Astrocyte of the spinal cord (primary cell): ENCODE results near the gene GIMAP5.

Source experiments
- DNase-seq: peaks from one replicate; pipeline ENCODE4 v3.0.0; 2011; ENCODE audit warnings: low read depth, low spot score
- H3K4me3 ChIP-seq: 2 replicates; pipeline ENCODE4 v1.5.1; 2011; ENCODE audit warnings: low read depth, mild to moderate bottlenecking, low read length, moderate library complexity
- CTCF ChIP-seq: IDR thresholded peaks from 2 replicates; pipeline ENCODE4 v1.5.1; 2012; ENCODE audit warnings: low read depth, mild to moderate bottlenecking, low read length, inconsistent platforms
- in situ Hi-C: cut with HindIII; loops from 2 replicates; pipeline ENCODE4 v1.10.0; 2017; ENCODE audit warnings: low sequenced_read_pairs

Gene GIMAP5

DNA sequence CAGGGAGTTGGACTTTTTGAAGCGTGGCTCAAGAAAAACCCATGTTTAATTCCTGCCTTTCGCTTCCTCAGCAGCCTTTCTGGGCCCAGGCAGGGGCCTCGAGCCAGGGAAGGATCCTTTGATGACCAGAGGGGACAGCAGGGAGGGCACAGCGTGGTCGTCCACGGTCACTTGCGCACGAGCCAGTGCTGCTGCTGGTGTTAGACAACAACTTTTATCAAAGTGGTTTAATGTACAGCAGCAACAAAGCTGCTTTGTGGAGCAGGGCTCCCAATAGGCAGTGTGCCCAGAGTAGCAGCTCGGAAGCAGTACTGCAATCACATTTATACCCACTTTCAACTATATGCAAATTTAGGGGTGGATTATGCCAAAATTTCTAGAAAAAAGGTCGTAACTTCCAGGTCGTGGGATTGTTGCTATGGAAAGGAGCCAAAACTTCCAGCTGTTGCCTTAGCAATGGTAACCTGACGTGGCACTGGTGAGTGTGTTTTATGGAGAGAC, 14.7 kb upstream of the GIMAP5 start:
- H3K4me3 ChIP-seq, result no peak overlapping the region
- DNase-seq, result no peak
- in situ Hi-C loops, result no loop called here
- no peak for TF ChIP-seq CTCF

DNA sequence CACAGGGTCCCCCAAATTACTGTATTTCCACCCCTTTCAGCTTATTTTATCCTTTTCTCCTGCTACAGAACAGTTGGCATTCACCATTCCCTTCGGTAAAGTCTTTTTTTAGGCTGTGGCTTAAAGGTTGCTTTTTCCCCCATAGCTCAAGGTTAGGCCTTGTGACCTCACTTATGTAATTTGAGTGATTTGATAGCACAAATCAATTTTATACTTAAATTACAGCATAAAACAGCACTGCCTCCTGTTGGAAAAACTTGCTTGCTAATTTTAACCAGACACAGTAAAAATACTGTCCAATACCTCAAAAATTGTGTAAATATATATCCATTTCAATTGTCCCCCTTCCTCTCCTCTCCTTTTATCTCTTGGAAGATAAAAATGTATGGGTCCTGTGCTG, 13.8 kb upstream of the GIMAP5 start:
- DNase-seq, result no peak
- H3K4me3 ChIP-seq, result no peak overlapping the region
- TF ChIP-seq CTCF, result no peak
- in situ Hi-C loops, result no loop called here

DNA sequence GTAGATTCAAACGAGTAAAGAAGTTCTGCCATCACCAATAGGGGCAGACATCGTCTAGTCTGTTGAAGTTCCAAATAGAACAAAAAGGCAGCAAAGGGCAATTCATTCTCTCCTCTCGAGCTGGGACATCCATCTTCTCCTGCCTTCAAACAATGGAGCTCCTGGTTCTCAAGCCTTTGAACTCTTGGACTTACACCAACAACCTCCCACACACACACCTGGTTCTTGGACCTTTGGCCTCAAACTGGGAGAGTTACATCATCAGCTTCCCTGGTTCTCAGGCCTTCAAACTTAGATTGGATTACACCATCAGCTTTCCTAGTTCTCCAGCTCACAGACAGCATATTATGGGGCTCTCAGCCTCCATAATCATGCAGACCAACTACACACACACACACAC, 9.8 kb upstream of the GIMAP5 start:
- in situ Hi-C loops, result no loop called here

GRCh38 chr7:150728011-150728410, 9.2 kb upstream of the GIMAP5 start:
- in situ Hi-C loops, result no loop called here
- no peak overlapping the region for H3K4me3 ChIP-seq
- no peak for DNase-seq
- no peak for TF ChIP-seq CTCF

More for the DNA sequence above, 9.8 kb upstream of the GIMAP5 start:
- no peak for TF ChIP-seq CTCF
- no peak overlapping the region for H3K4me3 ChIP-seq
- DNase-seq, result no peak

DNA sequence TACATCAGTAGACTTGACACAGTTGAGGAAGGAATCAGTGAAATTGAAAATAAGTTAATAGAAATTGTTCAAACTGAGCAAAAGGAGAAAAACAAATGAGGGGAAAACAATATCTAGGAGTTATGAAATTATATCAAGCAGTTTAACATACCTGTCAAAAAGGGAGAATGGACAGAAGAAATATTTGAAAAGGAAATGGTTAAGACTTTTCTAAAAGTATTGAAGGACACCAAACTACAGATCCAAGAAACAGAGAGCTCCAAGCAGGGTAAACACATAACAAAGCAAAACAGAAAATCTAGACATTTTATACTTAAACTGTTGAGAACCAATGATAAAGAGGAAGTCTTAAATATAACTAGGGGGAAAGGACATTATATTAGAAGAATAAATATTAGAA, 8.6 kb upstream of the GIMAP5 start:
- no peak for TF ChIP-seq CTCF
- DNase-seq, result no peak
- no peak overlapping the region for H3K4me3 ChIP-seq
- in situ Hi-C loops, result no loop called here

DNA sequence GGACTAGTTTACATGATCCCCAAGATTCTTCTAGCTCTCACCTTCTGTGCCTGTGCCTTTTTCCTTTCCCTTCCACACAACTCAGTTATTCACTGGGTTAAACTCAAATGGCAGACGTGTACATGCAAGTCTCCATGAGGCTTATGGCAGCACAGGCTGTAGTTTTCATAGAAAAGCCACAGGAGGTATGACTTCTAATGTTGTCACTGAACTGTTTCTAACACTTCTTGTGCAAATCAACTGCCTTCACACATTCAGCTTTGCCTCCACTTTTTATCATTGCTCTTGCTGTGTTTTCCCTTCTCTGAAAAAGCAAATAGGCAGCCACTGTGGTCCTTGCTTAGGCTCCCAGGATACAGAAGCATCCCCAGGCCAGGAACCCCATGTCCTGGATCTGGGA, 5.3 kb upstream of the GIMAP5 start:
- H3K4me3 ChIP-seq, result no peak overlapping the region
- no peak for DNase-seq
- in situ Hi-C loops, result no loop called here
- no peak for TF ChIP-seq CTCF

DNA sequence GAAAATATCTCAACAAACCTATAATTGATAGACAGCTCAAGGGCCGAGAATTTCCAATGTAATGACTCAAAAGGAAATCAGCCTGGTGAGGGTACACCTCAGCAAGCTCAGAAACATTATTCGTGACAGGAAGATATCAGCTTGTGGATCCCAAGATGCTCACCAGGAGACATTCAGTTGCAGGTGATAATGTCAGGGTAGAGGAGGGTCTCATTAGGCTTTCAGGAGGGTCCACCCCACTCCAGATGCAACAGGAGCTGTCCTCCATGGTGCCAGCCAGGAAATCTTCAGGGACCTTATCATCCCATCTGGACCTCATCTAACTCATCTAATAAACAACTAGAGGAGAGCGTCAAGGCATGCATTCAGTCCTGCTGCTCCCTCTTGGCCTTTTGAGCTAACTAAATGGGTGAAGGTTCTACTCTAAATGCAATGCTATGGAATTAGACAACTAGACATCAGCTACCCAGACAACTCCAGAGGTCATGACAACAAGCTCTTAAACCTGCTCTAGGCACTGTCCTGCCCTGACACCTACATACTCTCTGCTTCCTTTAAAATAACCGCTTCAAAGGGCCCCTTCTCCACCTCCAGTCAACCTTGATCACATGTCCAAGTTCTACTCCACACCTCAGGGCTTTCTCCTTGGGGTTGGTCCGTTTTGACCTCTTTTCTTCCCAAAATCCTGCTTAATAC, 4.3 kb upstream of the GIMAP5 start:
- in situ Hi-C loops, result no loop called here
- no peak overlapping the region for H3K4me3 ChIP-seq
- no peak for TF ChIP-seq CTCF
- no peak for DNase-seq
